ENCODE results near the gene SIX3.

Gene SIX3

DNA sequence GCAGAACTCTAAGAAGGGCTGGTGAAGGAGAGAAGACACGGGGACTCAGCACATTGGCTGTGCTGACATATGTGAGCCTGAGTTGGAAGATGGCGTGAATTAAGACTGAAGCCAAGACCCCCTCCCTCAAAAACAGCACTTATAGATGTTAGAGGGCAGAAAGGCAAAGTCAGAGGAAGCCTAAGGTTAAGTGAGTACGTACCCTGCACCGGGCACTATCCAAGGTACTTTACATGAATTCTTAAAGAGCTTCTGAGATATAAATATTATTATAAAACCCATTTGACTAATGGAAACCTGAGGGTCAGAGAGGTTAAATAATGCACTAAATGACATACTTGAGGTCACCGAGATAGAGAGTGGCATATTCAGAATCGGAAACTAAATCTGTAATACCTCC is 25.6 kb downstream of the SIX3 start:
- Histone ChIP-seq H3K9ac (ENCODE audit: low read depth, low read length) (no peak overlapping the region), H3K4me1 (ENCODE audit: insufficient read depth, low read length) (no peaks in the 10 kb centered on the region), H3K4me3 (ENCODE audit: low read length) (no peak overlapping the region), H3K27ac (ENCODE audit: low read length) (no peak overlapping the region), H3K9me3 (ENCODE audit: insufficient read depth, low read depth, low read length) (no peaks in the 10 kb centered on the region), H3K27me3 (ENCODE audit: insufficient read depth, low read length) (0 out of 2 replicates have a peak, but pooled peaks cover 11% of the 10 kb centered on the region), H3K36me3 (ENCODE audit: insufficient read depth, low read depth, low read length) (no peaks in the 10 kb centered on the region)

DNA sequence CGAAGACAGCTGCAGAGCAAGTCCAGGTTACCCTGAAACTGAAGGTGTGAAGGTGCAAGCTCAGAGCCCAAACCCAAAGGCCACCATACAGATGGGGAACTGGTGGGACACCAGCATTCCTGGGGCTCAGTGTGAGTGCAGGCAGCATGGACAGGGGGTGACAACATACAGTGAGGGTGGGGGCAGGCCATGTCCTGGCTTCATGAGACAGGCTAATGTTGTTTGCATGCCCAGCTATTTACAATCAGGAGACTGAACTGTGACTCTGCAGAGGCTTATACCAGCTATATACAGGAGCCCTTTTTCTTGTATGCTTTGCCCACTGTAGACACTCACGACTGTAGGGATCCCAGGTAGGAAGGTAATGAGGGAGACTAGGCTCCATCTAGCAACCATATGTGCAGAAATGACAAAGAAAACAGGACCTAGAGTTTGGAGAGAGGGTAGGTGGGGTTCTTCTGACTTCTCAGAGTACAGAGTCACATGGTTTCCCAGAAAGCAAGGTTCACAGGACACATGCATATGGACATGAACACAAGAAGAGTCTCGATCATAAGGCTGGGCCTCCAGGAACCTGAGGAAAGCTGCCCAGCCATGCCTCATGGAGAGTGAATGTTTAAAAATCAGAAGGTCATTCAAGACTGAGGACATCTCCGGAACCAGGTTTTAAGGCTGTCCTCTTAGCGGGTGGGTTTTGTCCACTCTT is 26.4 kb downstream of the SIX3 start:
- no peak overlapping the region for H3K9ac ChIP-seq (ENCODE audit: low read depth, low read length)
- H3K27ac ChIP-seq (ENCODE audit: low read length) = no peak overlapping the region
- no peaks in the 10 kb centered on the region for H3K36me3 ChIP-seq (ENCODE audit: insufficient read depth, low read depth, low read length)
- H3K4me1 ChIP-seq (ENCODE audit: insufficient read depth, low read length) = peaks cover under 1% of the 10 kb centered on the region; the same call in 1 of the 2 replicates
- H3K4me3 ChIP-seq (ENCODE audit: low read length) = no peak overlapping the region
- 0 out of 2 replicates have a peak, but pooled peaks cover 10% of the 10 kb centered on the region for H3K27me3 ChIP-seq (ENCODE audit: insufficient read depth, low read length)
- H3K9me3 ChIP-seq (ENCODE audit: insufficient read depth, low read depth, low read length) = no peaks in the 10 kb centered on the region

DNA sequence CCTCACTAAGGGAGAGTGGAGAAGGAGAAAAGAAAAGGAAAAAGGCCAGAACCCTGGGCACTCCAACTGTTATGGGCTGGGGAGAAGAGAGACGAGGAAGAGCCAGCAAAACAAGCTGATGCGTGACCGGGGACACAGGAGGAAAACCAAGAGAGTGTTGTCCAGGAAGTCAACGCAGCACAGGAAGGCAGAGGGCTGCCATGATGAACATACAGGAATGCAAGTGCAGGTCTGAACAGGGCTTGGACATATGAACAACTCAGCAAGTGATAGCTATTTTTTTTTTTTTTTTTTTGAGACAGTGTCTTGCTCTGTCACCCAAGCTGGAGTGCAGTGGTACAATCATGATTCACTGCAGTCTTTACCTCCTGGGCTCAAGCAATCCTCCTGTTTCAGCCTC is 28.4 kb downstream of the SIX3 start:
- H3K27me3 ChIP-seq (ENCODE audit: insufficient read depth, low read length) = 0 out of 2 replicates have a peak, but pooled peaks cover 11% of the 10 kb centered on the region
- no peak overlapping the region for H3K4me3 ChIP-seq (ENCODE audit: low read length)
- peaks cover 6% of the 10 kb centered on the region; the same call in 1 of the 2 replicates for H3K4me1 ChIP-seq (ENCODE audit: insufficient read depth, low read length)
- no peak overlapping the region for H3K27ac ChIP-seq (ENCODE audit: low read length)
- H3K9me3 ChIP-seq (ENCODE audit: insufficient read depth, low read depth, low read length) = no peaks in the 10 kb centered on the region
- H3K36me3 ChIP-seq (ENCODE audit: insufficient read depth, low read depth, low read length) = no peaks in the 10 kb centered on the region
- no peak overlapping the region for H3K9ac ChIP-seq (ENCODE audit: low read depth, low read length)

DNA sequence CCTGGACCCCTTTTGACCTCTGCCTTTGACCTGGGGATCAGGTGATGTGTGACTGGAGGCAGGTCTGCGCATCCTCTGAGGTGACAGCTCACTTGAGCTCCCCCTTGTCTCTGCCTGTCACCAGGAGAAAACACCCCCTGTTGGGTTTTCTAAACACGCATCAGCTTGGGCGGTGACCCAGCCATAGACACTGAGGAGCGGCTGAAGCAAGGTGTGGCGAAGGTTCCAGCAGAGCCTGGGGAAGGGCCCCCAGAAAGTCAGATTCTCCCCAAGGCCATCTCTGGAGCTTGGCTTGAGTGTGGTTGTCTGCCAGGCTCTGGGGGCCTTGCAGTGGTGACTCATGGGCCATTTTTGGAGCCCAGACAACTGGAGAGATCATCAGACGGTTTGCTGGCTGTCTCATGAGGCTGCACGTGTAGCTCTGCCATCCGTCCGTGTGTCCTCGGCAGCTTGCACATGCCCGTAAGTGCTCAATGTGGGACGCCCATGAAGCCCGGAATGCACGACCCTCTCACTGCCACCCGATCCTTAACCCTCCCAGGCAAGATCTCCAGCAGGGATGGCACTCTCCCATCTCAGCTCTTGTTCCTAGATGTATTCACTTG is 29.4 kb downstream of the SIX3 start:
- no peaks in the 10 kb centered on the region for H3K36me3 ChIP-seq (ENCODE audit: insufficient read depth, low read depth, low read length)
- no peak overlapping the region for H3K9ac ChIP-seq (ENCODE audit: low read depth, low read length)
- no peak overlapping the region for H3K4me3 ChIP-seq (ENCODE audit: low read length)
- H3K27ac ChIP-seq (ENCODE audit: low read length) = no peak overlapping the region
- H3K9me3 ChIP-seq (ENCODE audit: insufficient read depth, low read depth, low read length) = no peaks in the 10 kb centered on the region
- H3K27me3 ChIP-seq (ENCODE audit: insufficient read depth, low read length) = 0 out of 2 replicates have a peak, but pooled peaks cover 8% of the 10 kb centered on the region
- peaks cover 6% of the 10 kb centered on the region; the same call in 1 of the 2 replicates for H3K4me1 ChIP-seq (ENCODE audit: insufficient read depth, low read length)

- Histone ChIP-seq H3K9me3 (ENCODE audit: insufficient read depth, low read depth, low read length) (no peaks in the 10 kb centered on the region), H3K36me3 (ENCODE audit: insufficient read depth, low read depth, low read length) (no peaks in the 10 kb centered on the region), H3K4me3 (ENCODE audit: low read length) (peak overlapping the region; percentile 35; the same call in 1 of the 2 replicates), H3K4me1 (ENCODE audit: insufficient read depth, low read length) (peaks cover 6% of the 10 kb centered on the region; the same call in 1 of the 2 replicates), H3K27ac (ENCODE audit: low read length) (no peak overlapping the region), H3K9ac (ENCODE audit: low read depth, low read length) (no peak overlapping the region), H3K27me3 (ENCODE audit: insufficient read depth, low read length) (peaks cover 8% of the 10 kb centered on the region; the same call in 1 of the 2 replicates)
Measured at GRCh38 chr2:44972771-44973535, 31.5 kb downstream of the SIX3 start.

DNA sequence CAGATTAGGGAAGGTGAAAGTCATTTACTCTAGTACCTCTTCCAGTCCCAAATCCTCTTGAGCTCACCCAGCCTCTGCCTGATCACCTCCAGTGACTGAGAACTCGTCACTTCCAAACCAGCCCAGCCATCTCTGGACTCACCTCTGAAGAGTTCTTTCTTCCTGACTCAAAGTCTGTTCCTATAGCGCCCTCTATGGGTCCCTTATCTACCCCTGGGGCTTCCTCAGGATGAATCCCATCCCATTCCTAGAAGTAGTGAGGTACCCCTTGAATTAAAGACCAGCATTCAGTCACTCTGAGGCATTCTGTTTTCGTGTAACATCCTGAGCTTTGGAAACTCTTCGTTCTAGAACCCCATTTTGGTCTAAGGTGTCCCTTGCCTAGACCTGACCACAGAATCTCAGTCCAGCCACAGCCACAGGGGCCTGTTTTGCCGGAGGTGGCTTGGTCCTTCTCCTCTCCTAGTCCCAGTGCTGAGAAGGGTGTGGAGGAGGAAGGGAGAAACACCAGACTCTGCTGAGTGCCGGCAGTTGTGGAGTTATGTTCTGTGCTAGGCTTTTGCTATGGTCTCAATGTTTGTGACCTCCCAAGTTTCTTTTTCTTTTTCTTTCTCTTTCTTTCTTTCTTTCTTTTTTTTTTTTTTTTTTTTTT is 32.7 kb downstream of the SIX3 start:
- Histone ChIP-seq H3K27me3 (ENCODE audit: insufficient read depth, low read length) (peaks cover 8% of the 10 kb centered on the region; the same call in 1 of the 2 replicates), H3K36me3 (ENCODE audit: insufficient read depth, low read depth, low read length) (no peaks in the 10 kb centered on the region), H3K9me3 (ENCODE audit: insufficient read depth, low read depth, low read length) (no peaks in the 10 kb centered on the region), H3K27ac (ENCODE audit: low read length) (no peak overlapping the region), H3K4me3 (ENCODE audit: low read length) (no peak overlapping the region), H3K9ac (ENCODE audit: low read depth, low read length) (no peak overlapping the region), H3K4me1 (ENCODE audit: insufficient read depth, low read length) (peaks cover 6% of the 10 kb centered on the region; the same call in 1 of the 2 replicates)

DNA sequence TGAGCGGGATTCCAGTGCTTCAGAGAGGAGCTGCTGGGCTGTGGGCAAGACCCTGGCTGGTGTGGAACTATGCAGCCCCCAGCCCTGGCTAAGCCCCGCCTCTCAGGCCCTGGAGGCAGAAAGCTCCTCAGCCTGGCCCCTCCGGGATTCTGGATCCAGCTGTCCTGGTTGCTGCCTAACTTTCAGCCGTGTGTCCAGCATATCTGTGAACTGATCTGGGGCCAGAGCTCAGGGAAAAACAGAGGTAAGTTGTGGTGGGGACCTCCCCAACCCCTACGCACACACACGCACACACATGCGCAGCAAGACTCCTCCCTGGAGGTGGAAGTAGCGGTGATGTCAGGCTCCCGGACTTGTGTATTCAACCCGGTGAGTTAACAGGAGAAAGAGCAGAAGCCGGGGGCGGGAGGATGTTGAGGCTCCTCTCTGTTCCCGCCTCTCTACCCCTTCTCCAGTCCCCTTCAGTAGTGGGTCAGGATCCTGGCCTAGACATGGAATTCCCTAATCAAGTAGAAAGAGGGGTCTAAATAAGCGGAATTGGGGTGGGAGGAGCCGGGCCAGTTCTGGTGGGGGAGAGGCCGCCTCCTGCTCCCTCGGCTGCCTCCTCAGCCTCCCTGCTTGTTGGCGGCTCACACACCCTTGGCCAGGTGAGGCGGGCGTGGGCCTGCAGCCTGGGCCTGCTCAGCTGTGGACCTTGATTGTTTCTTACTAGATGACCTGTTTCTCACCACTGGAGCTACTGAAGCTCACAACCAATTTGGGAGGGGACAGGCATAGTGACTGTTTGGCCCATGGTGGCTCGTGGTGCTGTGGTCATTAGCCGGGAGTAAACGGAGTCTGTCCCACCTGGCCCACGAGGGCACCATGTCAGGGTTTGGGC is 34.3 kb downstream of the SIX3 start:
- Histone ChIP-seq H3K9me3 (ENCODE audit: insufficient read depth, low read depth, low read length) (no peaks in the 10 kb centered on the region), H3K36me3 (ENCODE audit: insufficient read depth, low read depth, low read length) (no peaks in the 10 kb centered on the region), H3K4me3 (ENCODE audit: low read length) (peak overlapping the region; percentile 44; the same call in 1 of the 2 replicates), H3K4me1 (ENCODE audit: insufficient read depth, low read length) (peaks cover 7% of the 10 kb centered on the region; the same call in 1 of the 2 replicates), H3K27me3 (ENCODE audit: insufficient read depth, low read length) (peaks cover 8% of the 10 kb centered on the region; the same call in 1 of the 2 replicates), H3K27ac (ENCODE audit: low read length) (no peak overlapping the region), H3K9ac (ENCODE audit: low read depth, low read length) (0 out of 2 replicates have a peak overlapping the region, but pooled peaks have one; percentile 13)

GRCh38 chr2:44979581-44979980 is 38.1 kb downstream of the SIX3 start:
- peaks cover 11% of the 10 kb centered on the region; the same call in 1 of the 2 replicates for H3K27me3 ChIP-seq (ENCODE audit: insufficient read depth, low read length)
- no peak overlapping the region for H3K9ac ChIP-seq (ENCODE audit: low read depth, low read length)
- H3K9me3 ChIP-seq (ENCODE audit: insufficient read depth, low read depth, low read length) = no peaks in the 10 kb centered on the region
- no peaks in the 10 kb centered on the region for H3K36me3 ChIP-seq (ENCODE audit: insufficient read depth, low read depth, low read length)
- no peak overlapping the region for H3K27ac ChIP-seq (ENCODE audit: low read length)
- H3K4me1 ChIP-seq (ENCODE audit: insufficient read depth, low read length) = peaks cover 8% of the 10 kb centered on the region
- no peak overlapping the region for H3K4me3 ChIP-seq (ENCODE audit: low read length)

- Histone ChIP-seq H3K27me3 (ENCODE audit: insufficient read depth, low read length) (peaks cover 11% of the 10 kb centered on the region; the same call in 1 of the 2 replicates), H3K4me3 (ENCODE audit: low read length) (no peak overlapping the region), H3K9ac (ENCODE audit: low read depth, low read length) (no peak overlapping the region), H3K9me3 (ENCODE audit: insufficient read depth, low read depth, low read length) (no peaks in the 10 kb centered on the region), H3K4me1 (ENCODE audit: insufficient read depth, low read length) (peaks cover 8% of the 10 kb centered on the region), H3K36me3 (ENCODE audit: insufficient read depth, low read depth, low read length) (no peaks in the 10 kb centered on the region), H3K27ac (ENCODE audit: low read length) (no peak overlapping the region)
Measured at GRCh38 chr2:44980751-44981713, 39.5 kb downstream of the SIX3 start.

DNA sequence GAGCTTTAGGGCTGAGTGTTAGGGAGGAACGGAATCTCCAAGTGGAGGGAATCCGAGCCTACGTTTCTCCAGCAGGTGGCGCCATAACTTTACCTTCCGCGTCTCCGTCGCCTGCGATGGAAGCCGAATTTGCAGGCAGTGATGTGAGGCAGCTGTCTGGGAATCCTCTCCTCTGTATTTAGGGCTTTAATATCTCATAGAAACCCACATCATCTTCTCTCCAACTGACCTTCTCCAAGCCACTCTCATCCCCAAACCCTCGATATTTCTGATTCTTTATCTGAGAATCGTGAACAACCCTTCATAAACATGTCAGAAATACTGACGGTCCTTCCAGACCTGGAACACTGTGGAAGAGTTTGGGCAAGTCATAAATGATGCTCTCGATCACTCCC is 40.2 kb downstream of the SIX3 start:
- Histone ChIP-seq H3K4me1 (ENCODE audit: insufficient read depth, low read length) (peaks cover 8% of the 10 kb centered on the region), H3K9ac (ENCODE audit: low read depth, low read length) (no peak overlapping the region), H3K27me3 (ENCODE audit: insufficient read depth, low read length) (peaks cover 11% of the 10 kb centered on the region; the same call in 1 of the 2 replicates), H3K36me3 (ENCODE audit: insufficient read depth, low read depth, low read length) (no peaks in the 10 kb centered on the region), H3K27ac (ENCODE audit: low read length) (no peak overlapping the region), H3K4me3 (ENCODE audit: low read length) (no peak overlapping the region), H3K9me3 (ENCODE audit: insufficient read depth, low read depth, low read length) (no peaks in the 10 kb centered on the region)

All from iPS-20b (cell line).